ENCODE measurements around the gene SLC25A25. TPM values are rescaled to one million over a fixed set of nuclear protein-coding genes. Genes with fewer than 3 reads are reported as not detected.
"Not testable (repeated sequence)": the region's sequence is repeated elsewhere in the genome, so short reads cannot be mapped to it uniquely, and the experiment has no call there.

SLC25A25 gene
- total RNA-seq, 1 donor = 20.2 TPM

DNA sequence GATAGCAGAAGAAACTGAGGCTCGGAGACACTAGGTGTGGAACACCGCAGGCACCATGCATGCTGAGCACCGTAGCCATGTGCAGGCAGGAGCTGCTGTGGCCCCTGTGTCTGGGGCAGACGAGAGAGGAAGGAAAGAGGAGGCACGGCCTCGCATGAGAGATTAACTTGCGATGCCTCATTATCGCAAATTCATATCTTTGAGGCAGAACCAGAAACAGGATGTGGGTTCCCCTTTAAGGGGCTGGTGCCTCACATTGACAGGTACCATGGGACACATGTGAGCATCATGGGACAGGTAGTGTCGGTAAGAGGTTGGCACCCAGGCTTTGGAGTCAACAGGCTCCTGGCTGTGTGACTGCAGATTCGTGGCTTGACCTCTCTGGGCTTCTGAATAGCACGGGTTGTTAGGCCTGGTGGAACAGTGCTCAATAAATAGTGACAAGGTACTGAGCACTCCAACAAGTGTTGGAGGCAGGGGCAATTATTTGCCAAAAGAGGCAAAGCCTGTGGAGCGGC lies 41.7 kb upstream of the SLC25A25 start:
- TF ChIP-seq, protein P1, sequence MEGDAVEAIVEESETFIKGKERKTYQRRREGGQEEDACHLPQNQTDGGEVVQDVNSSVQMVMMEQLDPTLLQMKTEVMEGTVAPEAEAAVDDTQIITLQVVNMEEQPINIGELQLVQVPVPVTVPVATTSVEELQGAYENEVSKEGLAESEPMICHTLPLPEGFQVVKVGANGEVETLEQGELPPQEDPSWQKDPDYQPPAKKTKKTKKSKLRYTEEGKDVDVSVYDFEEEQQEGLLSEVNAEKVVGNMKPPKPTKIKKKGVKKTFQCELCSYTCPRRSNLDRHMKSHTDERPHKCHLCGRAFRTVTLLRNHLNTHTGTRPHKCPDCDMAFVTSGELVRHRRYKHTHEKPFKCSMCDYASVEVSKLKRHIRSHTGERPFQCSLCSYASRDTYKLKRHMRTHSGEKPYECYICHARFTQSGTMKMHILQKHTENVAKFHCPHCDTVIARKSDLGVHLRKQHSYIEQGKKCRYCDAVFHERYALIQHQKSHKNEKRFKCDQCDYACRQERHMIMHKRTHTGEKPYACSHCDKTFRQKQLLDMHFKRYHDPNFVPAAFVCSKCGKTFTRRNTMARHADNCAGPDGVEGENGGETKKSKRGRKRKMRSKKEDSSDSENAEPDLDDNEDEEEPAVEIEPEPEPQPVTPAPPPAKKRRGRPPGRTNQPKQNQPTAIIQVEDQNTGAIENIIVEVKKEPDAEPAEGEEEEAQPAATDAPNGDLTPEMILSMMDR (IDR thresholded peaks at IDR 0.05; ENCODE audit: insufficient read depth, low read length) = no peak
- no peak for DNase-seq (ENCODE audit: low read depth)
- H3K4me3 ChIP-seq (ENCODE audit: low read depth, low read length) = no peak overlapping the region

DNA sequence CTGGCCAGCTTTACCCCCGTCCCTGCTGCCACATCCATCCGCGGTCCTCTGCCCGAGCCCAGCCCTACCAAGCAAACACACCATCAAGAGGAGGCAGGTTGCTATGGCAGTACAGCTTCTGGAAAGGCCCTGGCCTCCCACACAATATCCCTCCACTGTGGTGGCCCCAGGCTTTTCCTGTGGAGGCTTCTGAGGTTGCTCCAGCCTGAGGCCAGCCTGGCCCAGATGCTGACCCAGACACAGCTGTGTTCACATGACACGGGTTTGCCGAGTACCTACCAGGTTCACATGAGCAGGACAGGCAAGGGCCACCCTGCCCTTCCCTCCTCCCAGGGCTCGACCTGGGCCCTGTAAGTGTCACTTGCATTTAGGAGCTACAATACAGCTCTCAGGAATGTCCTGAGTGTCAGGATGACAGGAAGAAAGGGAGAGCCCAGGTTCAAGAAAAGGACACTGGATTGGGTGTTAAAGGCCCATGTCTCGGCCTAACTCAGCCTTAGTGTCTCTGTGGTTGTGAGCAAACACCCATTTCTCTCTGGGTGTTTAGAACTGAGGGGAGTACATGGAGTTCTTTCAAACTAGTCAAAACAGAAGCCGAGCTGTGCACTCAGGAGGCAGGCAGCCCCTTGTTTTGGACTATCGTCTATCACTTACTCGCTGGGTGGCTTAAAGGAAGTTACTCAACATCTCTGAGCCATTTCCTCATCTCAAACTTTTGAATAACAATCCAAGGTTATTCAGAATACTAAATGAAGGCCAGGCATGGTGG lies 41.1 kb upstream of the SLC25A25 start:
- TF ChIP-seq, protein P1 (IDR thresholded peaks at IDR 0.05; ENCODE audit: insufficient read depth, low read length) = no peak
- no peak overlapping the region for H3K4me3 ChIP-seq (ENCODE audit: low read depth, low read length)
- DNase-seq (ENCODE audit: low read depth) = peak; percentile 20

DNA sequence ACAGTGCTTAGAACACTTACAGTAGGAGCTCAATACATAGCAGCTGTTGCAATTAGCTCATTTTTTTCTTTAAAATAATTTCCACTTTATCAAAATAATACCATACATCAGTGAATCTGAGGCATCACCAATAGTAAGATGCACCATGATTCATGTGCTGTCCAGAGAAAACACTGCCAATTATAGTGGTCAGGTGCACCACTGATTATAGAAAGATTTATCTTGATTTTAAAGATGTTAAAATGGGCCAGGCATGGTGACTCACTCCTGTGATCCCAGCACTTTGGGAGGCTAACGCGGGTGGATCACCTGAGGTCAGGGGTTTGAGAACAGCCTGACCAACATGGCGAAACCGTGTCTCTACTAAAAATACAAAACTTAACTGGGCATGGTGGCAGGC lies 40.3 kb upstream of the SLC25A25 start:
- no peak overlapping the region for H3K4me3 ChIP-seq (ENCODE audit: low read depth, low read length)
- TF ChIP-seq, protein P1 (IDR thresholded peaks at IDR 0.05; ENCODE audit: insufficient read depth, low read length) = no peak
- no peak for DNase-seq (ENCODE audit: low read depth)

DNA sequence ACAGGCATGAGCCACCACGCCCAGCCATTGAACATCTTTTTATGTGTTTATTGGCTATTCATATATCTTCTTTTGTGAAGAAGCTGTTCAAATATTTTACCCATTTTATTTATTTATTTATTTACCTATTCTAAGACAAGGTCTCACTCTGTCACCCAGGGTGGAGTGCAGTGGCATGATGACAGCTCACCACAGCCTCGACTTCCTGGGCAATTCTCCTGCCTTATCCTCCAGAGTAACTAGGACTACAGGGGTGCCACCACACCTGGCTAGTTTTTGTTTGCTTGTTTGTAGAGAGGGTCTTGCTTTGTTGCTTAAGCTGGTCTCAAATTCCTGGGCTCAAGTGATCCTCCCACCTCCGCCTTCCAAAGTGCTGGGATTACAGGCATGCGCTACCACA lies 34.4 kb upstream of the SLC25A25 start:
- TF ChIP-seq, protein P1 (IDR thresholded peaks at IDR 0.05; ENCODE audit: insufficient read depth, low read length) = no peak
- DNase-seq (ENCODE audit: low read depth) = no peak
- H3K4me3 ChIP-seq (ENCODE audit: low read depth, low read length) = no peak overlapping the region

DNA sequence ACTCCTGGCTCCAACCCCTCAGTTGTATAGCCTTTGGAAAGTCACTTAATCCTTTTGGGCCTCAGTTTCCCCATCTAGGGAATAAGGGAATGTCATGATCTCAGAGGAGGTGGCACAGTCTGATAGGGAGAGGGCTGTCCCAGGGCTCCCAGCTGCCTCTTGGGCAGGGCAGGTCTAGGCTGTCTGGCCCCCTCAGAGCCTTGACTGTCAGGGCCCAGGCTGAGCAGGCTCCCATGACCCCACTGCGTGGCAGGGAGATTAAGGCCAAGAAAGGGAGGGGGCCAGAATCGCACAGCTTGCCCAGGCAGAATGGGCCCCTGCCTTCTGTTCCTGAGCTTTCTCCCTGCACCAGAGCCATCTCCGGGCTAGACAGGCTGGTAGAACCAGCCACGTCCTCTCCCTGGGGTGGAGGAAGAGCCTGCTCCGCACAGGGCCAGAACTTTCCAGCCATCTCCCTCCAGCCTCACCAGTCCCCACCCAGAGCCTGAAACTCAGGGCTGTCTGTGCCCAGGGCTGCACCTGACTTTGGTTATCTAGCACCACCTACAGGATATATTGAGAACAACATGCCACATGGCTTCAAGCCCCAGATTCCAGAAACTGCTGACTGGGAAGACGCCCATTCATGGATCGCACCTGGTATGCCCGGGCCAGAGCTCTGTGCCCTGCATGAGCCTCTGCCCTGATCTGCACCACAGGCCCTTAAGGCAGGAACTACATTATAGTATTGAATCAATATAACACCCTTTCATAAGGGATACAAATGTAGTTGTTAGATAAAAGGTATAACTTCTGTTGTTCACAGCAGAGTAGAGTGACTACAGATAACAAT lies 33.0 kb upstream of the SLC25A25 start:
- H3K4me3 ChIP-seq (ENCODE audit: low read depth, low read length) = no peak overlapping the region
- DNase-seq (ENCODE audit: low read depth) = peak; percentile 93
- TF ChIP-seq, protein P1 (IDR thresholded peaks at IDR 0.05; ENCODE audit: insufficient read depth, low read length) = peak; percentile 75

DNA sequence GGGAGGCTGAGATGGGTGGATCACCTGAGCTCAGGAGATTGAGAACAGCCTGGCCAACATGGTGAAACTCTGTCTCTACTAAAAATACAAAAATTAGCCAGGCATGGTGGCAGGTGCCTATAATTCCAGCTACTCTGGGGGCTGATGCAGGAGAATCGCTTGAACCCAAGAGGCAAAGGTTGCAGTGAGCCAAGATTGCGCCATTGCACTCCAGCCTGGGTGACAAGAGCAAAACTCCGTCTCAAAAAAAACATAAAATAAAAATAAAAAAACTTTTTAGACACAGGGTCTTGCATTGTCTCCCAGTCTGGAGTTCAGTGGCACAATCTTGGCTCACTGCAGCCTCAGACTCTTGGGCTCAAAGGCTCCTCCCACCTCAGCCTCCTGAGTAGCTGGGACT lies 31.5 kb upstream of the SLC25A25 start:
- DNase-seq (ENCODE audit: low read depth); H3K4me3 ChIP-seq (ENCODE audit: low read depth, low read length): not testable (repeated sequence)

DNA sequence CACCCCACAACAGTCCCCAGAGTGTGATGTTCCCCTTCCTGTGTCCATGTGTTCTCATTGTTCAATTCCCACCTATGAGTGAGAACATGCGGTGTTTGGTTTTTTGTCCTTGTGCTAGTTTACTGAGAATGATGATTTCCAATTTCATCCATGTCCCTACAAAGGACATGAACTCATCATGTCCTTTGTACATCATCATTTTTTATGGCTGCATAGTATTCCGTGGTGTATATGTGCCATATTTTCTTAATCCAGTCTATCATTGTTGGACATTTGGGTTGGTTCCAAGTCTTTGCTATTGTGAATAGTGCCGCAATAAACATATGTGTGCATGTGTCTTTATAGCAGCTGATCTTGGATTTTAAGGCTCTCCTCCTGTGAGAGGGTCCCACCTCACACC lies 27.2 kb upstream of the SLC25A25 start:
- DNase-seq (ENCODE audit: low read depth) = not testable (repeated sequence)

More for the DNA sequence above, 27.2 kb upstream of the SLC25A25 start:
- H3K4me3 ChIP-seq (ENCODE audit: low read depth, low read length) = not testable (repeated sequence)
